ENCODE measurements around the gene JARID2.

DNA sequence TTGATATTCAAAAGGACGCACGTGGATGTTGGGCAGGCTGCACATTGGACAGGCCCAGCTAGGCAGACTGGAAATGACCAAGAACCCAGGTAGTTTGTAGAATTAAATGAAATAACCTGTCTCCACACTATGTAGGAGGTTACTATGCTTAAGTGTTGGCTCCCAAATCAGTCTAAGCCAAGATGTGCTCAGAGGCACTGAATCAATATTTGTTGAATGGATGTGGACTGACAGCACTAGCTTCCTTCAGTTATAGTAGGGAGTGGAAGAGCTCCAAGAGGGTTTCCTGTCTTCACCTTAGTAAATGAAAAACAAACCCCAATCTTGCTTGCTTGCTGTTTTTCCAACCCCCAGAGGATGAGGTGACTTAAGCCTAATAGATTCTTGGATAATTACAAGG, 180.5 kb downstream of the JARID2 start:
- no peak for TF ChIP-seq POLR2A (IDR thresholded peaks at IDR 0.05)
- TF ChIP-seq CTCF (IDR thresholded peaks at IDR 0.05 in 4 of 5, conservative IDR thresholded peaks at IDR 0.05 in 1 of 5) = no peak

All from gastrocnemius medialis (tissue), 4 donors.